ENCODE results near the gene REXO1.
A peak's percentile ranks its signal among the peaks of the same experiment; 100 is the strongest.
"Not testable (repeated sequence)": the region's sequence is repeated elsewhere in the genome, so short reads cannot be mapped to it uniquely, and the experiment has no call there.

Gene REXO1

GRCh38 chr19:1880611-1881392 lies 32.5 kb upstream of the REXO1 start:
- H3K27me3 ChIP-seq (ENCODE audit: insufficient read depth, low read length, poor library complexity) = no peaks in the 10 kb centered on the region
- TF ChIP-seq CTCF (IDR thresholded peaks at IDR 0.05; ENCODE audit: borderline replicate concordance, extremely low read depth, low read length, poor library complexity, severe bottlenecking) (no peak), EZH2 (IDR thresholded peaks at IDR 0.05; ENCODE audit: borderline replicate concordance, low read depth, low read length, severe bottlenecking) (no peak)
- no peak overlapping the region for H3K9ac ChIP-seq (ENCODE audit: low read depth, low read length)
- H2AFZ ChIP-seq (ENCODE audit: low read depth, low read length) = no peak overlapping the region
- peaks cover 20% of the 10 kb centered on the region for H3K36me3 ChIP-seq (ENCODE audit: insufficient read depth, low read length)
- ATAC-seq (ENCODE audit: insufficient read depth, low read depth) (no peak), DNase-seq (no peak)
- no peaks in the 10 kb centered on the region for H3K9me3 ChIP-seq (ENCODE audit: insufficient read depth, low read length, severe bottlenecking)
- H3K27ac ChIP-seq (ENCODE audit: low read length) = no peak overlapping the region; the same call in 1 of the 2 replicates
- H3K4me1 ChIP-seq (ENCODE audit: insufficient read depth, low read length) = peaks cover 48% of the 10 kb centered on the region
- peaks cover 46% of the 10 kb centered on the region for H4K20me1 ChIP-seq (ENCODE audit: insufficient read depth, low read length)
- H3K79me2 ChIP-seq (ENCODE audit: insufficient read depth, low read length) = peaks cover 52% of the 10 kb centered on the region
- H3K4me2 ChIP-seq (ENCODE audit: insufficient read depth, low read length) = no peak overlapping the region; the same call in 1 of the 2 replicates
- no peak overlapping the region for H3K4me3 ChIP-seq (ENCODE audit: low read depth in 1 of 2, low read length in 2 of 2)

GRCh38 chr19:1879982-1880381 lies 31.7 kb upstream of the REXO1 start:
- not testable (repeated sequence) for H3K27ac ChIP-seq (ENCODE audit: low read length); ATAC-seq (ENCODE audit: insufficient read depth, low read depth); H3K9ac ChIP-seq (ENCODE audit: low read depth, low read length); H2AFZ ChIP-seq (ENCODE audit: low read depth, low read length); H3K27me3 ChIP-seq (ENCODE audit: insufficient read depth, low read length, poor library complexity); H3K4me2 ChIP-seq (ENCODE audit: insufficient read depth, low read length); H3K9me3 ChIP-seq (ENCODE audit: insufficient read depth, low read length, severe bottlenecking); DNase-seq; H3K4me3 ChIP-seq (ENCODE audit: low read depth in 1 of 2, low read length in 2 of 2)
- Histone ChIP-seq H3K36me3 (ENCODE audit: insufficient read depth, low read length) (peaks cover 25% of the 10 kb centered on the region), H4K20me1 (ENCODE audit: insufficient read depth, low read length) (peaks cover 54% of the 10 kb centered on the region), H3K4me1 (ENCODE audit: insufficient read depth, low read length) (peaks cover 46% of the 10 kb centered on the region), H3K79me2 (ENCODE audit: insufficient read depth, low read length) (peaks cover 59% of the 10 kb centered on the region)

GRCh38 chr19:1878583-1878982 lies 30.3 kb upstream of the REXO1 start:
- Histone ChIP-seq H3K79me2 (ENCODE audit: insufficient read depth, low read length) (peaks cover 59% of the 10 kb centered on the region), H4K20me1 (ENCODE audit: insufficient read depth, low read length) (peaks cover 44% of the 10 kb centered on the region), H3K4me1 (ENCODE audit: insufficient read depth, low read length) (peaks cover 49% of the 10 kb centered on the region), H3K36me3 (ENCODE audit: insufficient read depth, low read length) (peaks cover 27% of the 10 kb centered on the region)
- H3K4me2 ChIP-seq (ENCODE audit: insufficient read depth, low read length); H3K4me3 ChIP-seq (ENCODE audit: low read depth in 1 of 2, low read length in 2 of 2); ATAC-seq (ENCODE audit: insufficient read depth, low read depth); H3K27me3 ChIP-seq (ENCODE audit: insufficient read depth, low read length, poor library complexity); DNase-seq; H2AFZ ChIP-seq (ENCODE audit: low read depth, low read length); H3K9ac ChIP-seq (ENCODE audit: low read depth, low read length); H3K27ac ChIP-seq (ENCODE audit: low read length); H3K9me3 ChIP-seq (ENCODE audit: insufficient read depth, low read length, severe bottlenecking): not testable (repeated sequence)

GRCh38 chr19:1877280-1877660 lies 29.0 kb upstream of the REXO1 start:
- not testable (repeated sequence) for H2AFZ ChIP-seq (ENCODE audit: low read depth, low read length); H3K27me3 ChIP-seq (ENCODE audit: insufficient read depth, low read length, poor library complexity); H3K9ac ChIP-seq (ENCODE audit: low read depth, low read length); H3K4me3 ChIP-seq (ENCODE audit: low read depth in 1 of 2, low read length in 2 of 2); H3K27ac ChIP-seq (ENCODE audit: low read length); ATAC-seq (ENCODE audit: insufficient read depth, low read depth); H3K4me2 ChIP-seq (ENCODE audit: insufficient read depth, low read length); H3K9me3 ChIP-seq (ENCODE audit: insufficient read depth, low read length, severe bottlenecking); DNase-seq
- Histone ChIP-seq H4K20me1 (ENCODE audit: insufficient read depth, low read length) (peaks cover 45% of the 10 kb centered on the region), H3K79me2 (ENCODE audit: insufficient read depth, low read length) (peaks cover 59% of the 10 kb centered on the region), H3K36me3 (ENCODE audit: insufficient read depth, low read length) (peaks cover 33% of the 10 kb centered on the region), H3K4me1 (ENCODE audit: insufficient read depth, low read length) (peaks cover 45% of the 10 kb centered on the region)

GRCh38 chr19:1876496-1877279 lies 28.4 kb upstream of the REXO1 start:
- DNase-seq; H3K9me3 ChIP-seq (ENCODE audit: insufficient read depth, low read length, severe bottlenecking); H3K27me3 ChIP-seq (ENCODE audit: insufficient read depth, low read length, poor library complexity): not testable (repeated sequence)
- ATAC-seq (ENCODE audit: insufficient read depth, low read depth) = peak; percentile 5; the same call in 1 of the 3 replicates
- Histone ChIP-seq H3K36me3 (ENCODE audit: insufficient read depth, low read length) (peaks cover 34% of the 10 kb centered on the region), H3K4me1 (ENCODE audit: insufficient read depth, low read length) (peaks cover 40% of the 10 kb centered on the region), H3K27ac (ENCODE audit: low read length) (peak overlapping the region; percentile 74), H3K79me2 (ENCODE audit: insufficient read depth, low read length) (peaks cover 58% of the 10 kb centered on the region), H3K4me3 (ENCODE audit: low read depth in 1 of 2, low read length in 2 of 2) (peak overlapping the region; percentile 99 to 100; a peak in 3 of 4 replicates), H2AFZ (ENCODE audit: low read depth, low read length) (peak overlapping the region; percentile 91), H4K20me1 (ENCODE audit: insufficient read depth, low read length) (peaks cover 41% of the 10 kb centered on the region), H3K4me2 (ENCODE audit: insufficient read depth, low read length) (peak overlapping the region; percentile 83), H3K9ac (ENCODE audit: low read depth, low read length) (peak overlapping the region; percentile 98)
